ENCODE measurements around the gene SLC18A3.

Gene SLC18A3

GRCh38 chr10:49619613-49620012 is 9.5 kb downstream of the SLC18A3 start:
- Histone ChIP-seq H3K27ac (replicated peaks) (no peak overlapping the region), H3K27me3 (ENCODE audit: insufficient read depth, poor library complexity, severe bottlenecking) (peaks cover 15% of the 10 kb centered on the region), H3K4me3 (replicated peaks; ENCODE audit: insufficient read depth, low read length) (no peak overlapping the region)
- TF ChIP-seq POLR2AphosphoS5 (IDR thresholded peaks at IDR 0.05; ENCODE audit: low read depth) (no peak), SPI1 (IDR thresholded peaks at IDR 0.05; ENCODE audit: borderline replicate concordance, low read depth) (no peak), CTCF (IDR thresholded peaks at IDR 0.05; ENCODE audit: insufficient read depth, low read length) (no peak), GABPA (IDR thresholded peaks at IDR 0.05; ENCODE audit: low read depth) (no peak), REST (IDR thresholded peaks at IDR 0.05; ENCODE audit: insufficient replicate concordance, low read depth) (no peak)
- DNase-seq (ENCODE audit: low read depth in 1 of 2, low spot score in 1 of 2), result no peak

- no peak for DNase-seq (ENCODE audit: low read depth in 1 of 2, low spot score in 1 of 2)
- TF ChIP-seq REST (IDR thresholded peaks at IDR 0.05; ENCODE audit: insufficient replicate concordance, low read depth) (no peak), GABPA (IDR thresholded peaks at IDR 0.05; ENCODE audit: low read depth) (no peak), POLR2AphosphoS5 (IDR thresholded peaks at IDR 0.05; ENCODE audit: low read depth) (no peak), CTCF (IDR thresholded peaks at IDR 0.05; ENCODE audit: insufficient read depth, low read length) (no peak), SPI1 (IDR thresholded peaks at IDR 0.05; ENCODE audit: borderline replicate concordance, low read depth) (no peak)
- H3K4me3 ChIP-seq (replicated peaks; ENCODE audit: insufficient read depth, low read length), result no peak overlapping the region
- peaks cover 8% of the 10 kb centered on the region for H3K27me3 ChIP-seq (ENCODE audit: insufficient read depth, poor library complexity, severe bottlenecking)
- no peak overlapping the region for H3K27ac ChIP-seq (replicated peaks)
These were observed 10.2 kb downstream of the SLC18A3 start for GRCh38 chr10:49620286-49620810.

GRCh38 chr10:49620841-49621378 is 10.8 kb downstream of the SLC18A3 start:
- no peak overlapping the region for H3K4me3 ChIP-seq (replicated peaks; ENCODE audit: insufficient read depth, low read length)
- H3K27me3 ChIP-seq (ENCODE audit: insufficient read depth, poor library complexity, severe bottlenecking), result peaks cover 3% of the 10 kb centered on the region
- TF ChIP-seq CTCF (IDR thresholded peaks at IDR 0.05; ENCODE audit: insufficient read depth, low read length) (no peak), POLR2AphosphoS5 (IDR thresholded peaks at IDR 0.05; ENCODE audit: low read depth) (no peak), REST (IDR thresholded peaks at IDR 0.05; ENCODE audit: insufficient replicate concordance, low read depth) (no peak), SPI1 (IDR thresholded peaks at IDR 0.05; ENCODE audit: borderline replicate concordance, low read depth) (no peak), GABPA (IDR thresholded peaks at IDR 0.05; ENCODE audit: low read depth) (no peak)
- no peak for DNase-seq (ENCODE audit: low read depth in 1 of 2, low spot score in 1 of 2)
- H3K27ac ChIP-seq (replicated peaks), result no peak overlapping the region

Measured in HL-60 (cell line).